K562 (cell line): ENCODE results near the gene ATL3. TPM values are rescaled to one million over a fixed set of nuclear protein-coding genes. Genes with fewer than 3 reads are reported as not detected.

Experiments used
- ATF7 ChIP-seq: fragments of 450-650 bp; IDR thresholded peaks from 2 replicates; pipeline ENCODE4 v1.7.1; 2014; ENCODE audit warnings: mild to moderate bottlenecking, moderate library complexity
- CBFA2T3 ChIP-seq: fragments of 450-650 bp; IDR thresholded peaks from 2 replicates; pipeline ENCODE4 v1.6.1; 2017
- CREB1 ChIP-seq, 2 experiments: sonication (generic) in 1 of 2; formaldehyde crosslinking in 1 of 2; IDR thresholded peaks; 2 replicates each; pipeline versions ENCODE4 v1.6.1 to v1.8.0; 2012 to 2022; ENCODE audit warnings: inconsistent platforms in 1 of 2, mild to moderate bottlenecking in 1 of 2, missing genetic modification reagents in 1 of 2, moderate library complexity in 1 of 2
- CSDE1 ChIP-seq, 2 experiments: fragments of 450-650 bp; IDR thresholded peaks; 2 replicates each; pipeline ENCODE4 v1.6.1; 2016; ENCODE audit warnings: mild to moderate bottlenecking in 1 of 2
- MLX ChIP-seq, 2 experiments: fragments of 450-650 bp in 1 of 2; sonication (generic) in 1 of 2; formaldehyde crosslinking; conservative IDR thresholded peaks; 2 replicates each; pipeline versions ENCODE4 v1.4.0 to v1.8.1; 2020 to 2022; ENCODE audit warnings: mild to moderate bottlenecking in 1 of 2, missing genetic modification reagents in 1 of 2
- MTA2 ChIP-seq: fragments of 450-650 bp; IDR thresholded peaks from 2 replicates; pipeline ENCODE4 v1.6.1; 2016; ENCODE audit warnings: low read depth
- NFIX ChIP-seq: fragments of 250-450 bp; sonication (Bioruptor Pico); IDR thresholded peaks from 2 replicates; pipeline ENCODE4 v1.4.0; 2020; ENCODE audit warnings: low read depth, mild to moderate bottlenecking, moderate library complexity
- PRDM10 ChIP-seq: fragments of 450-650 bp; IDR thresholded peaks from 2 replicates; pipeline ENCODE4 v1.6.1; 2018; ENCODE audit not compliant: partially characterized antibody
- RBM17 ChIP-seq: fragments of 200-400 bp; formaldehyde crosslinking; IDR thresholded peaks from 2 replicates; pipeline ENCODE4 v1.6.1; 2017; ENCODE audit warnings: low read depth, mild to moderate bottlenecking, low read length, borderline replicate concordance
- ZBTB26 ChIP-seq: fragments of 450-650 bp; formaldehyde crosslinking; IDR thresholded peaks from 2 replicates; pipeline ENCODE4 v1.4.0; 2022; ENCODE audit warnings: missing genetic modification characterization
- ZNF121 ChIP-seq: sonication (generic); formaldehyde crosslinking; conservative IDR thresholded peaks from 2 replicates; pipeline ENCODE4 v1.8.0; 2022; ENCODE audit warnings: missing genetic modification reagents
- ZNF232 ChIP-seq: sonication (generic); formaldehyde crosslinking; IDR thresholded peaks from 2 replicates; pipeline ENCODE4 v1.8.0; 2022; ENCODE audit warnings: mild to moderate bottlenecking, missing genetic modification reagents
- ZNF445 ChIP-seq: fragments of 250-450 bp; sonication (Bioruptor Pico); IDR thresholded peaks from 2 replicates; pipeline ENCODE4 v1.4.0; 2020; ENCODE audit warnings: low read depth, mild to moderate bottlenecking, moderate library complexity
- ZNF639 ChIP-seq, 2 experiments: fragments of 200-800 bp in 1 of 2; sonication (Bioruptor generic) in 1 of 2; sonication (generic) in 1 of 2; formaldehyde crosslinking in 1 of 2; IDR thresholded peaks in 1 of 2; conservative IDR thresholded peaks in 1 of 2; 2 replicates each; pipeline versions ENCODE4 v1.5.0 to v1.6.1; 2016 to 2020; ENCODE audit warnings: missing compliant biosample characterization in 1 of 2, missing genetic modification characterization in 1 of 2, missing genetic modification reagents in 1 of 2
- polyA plus RNA-seq, 8 experiments: library from polyadenylated mRNA; depleted of rRNA in 4 of 8; stranded (reverse) in 5 of 8; unstranded in 3 of 8; fragments of >200 nt; fragmentation: Nextera tagmentation in 2 of 8; fragmentation: Illumina TruSeq in 1 of 8; extraction: Ambion mirVana in 2 of 8; extraction: Trizol in 1 of 8; gene quantifications; 2 replicates each; pipeline versions ENCODE4 v1.2.1 to v1.2.3, GENCODE V29; 2011 to 2014; ENCODE audit warnings: inconsistent platforms in 1 of 8, missing spikeins in 1 of 8
- total RNA-seq, 7 experiments: library from RNA; depleted of rRNA in 6 of 7; stranded (reverse); fragments of >200 nt in 6 of 7; fragmentation: Illumina TruSeq in 2 of 7; extraction: Trizol in 2 of 7; gene quantifications; 2 replicates each; pipeline versions ENCODE4 v1.2.1 to v1.2.3, GENCODE V29; 2011 to 2021; ENCODE audit warnings: low replicate concordance in 1 of 7

The ATL3 gene
- total and polyA plus RNA-seq, 9 of the 15 experiments (the other 6 are each of a cell fraction or from before 2014, with no cell fraction given), result 18.2 to 39.8 (median 23.9) TPM

- TF ChIP-seq CREB1 (IDR thresholded peaks at IDR 0.05) (no peak), CREB1 (CRISPR knock-in tag; IDR thresholded peaks at IDR 0.05) (no peak), MTA2 (no peak), ZBTB26 (CRISPR knock-in tag) (no peak), PRDM10 (no peak), ZNF445 (CRISPR knock-in tag) (no peak), CBFA2T3 (no peak; the same call in 1 of the 2 replicates), ZNF232 (no peak), ATF7 (no peak), MLX (CRISPR knock-in tag; conservative IDR thresholded peaks at IDR 0.05) (no peak), NFIX (CRISPR knock-in tag) (no peak), CSDE1 (IDR thresholded peaks at IDR 0.05) (no peak; a peak in 1 of 4 replicates), RBM17 (no peak), ZNF121 (CRISPR knock-in tag) (no peak), ZNF639 (CRISPR knock-in tag; conservative IDR thresholded peaks at IDR 0.05 in 1 of 2, IDR thresholded peaks at IDR 0.05 in 1 of 2) (no peak)
These were observed 12.2 kb upstream of the ATL3 start (continued) for GRCh38 chr11:63683133-63683991.
